K562 (cell line): Measurements from ENCODE around the gene BOLA1. TPM values are rescaled to one million over a fixed set of nuclear protein-coding genes. Genes with fewer than 3 reads are reported as not detected.

Source experiments
- BCL6 ChIP-seq: fragments of 250-450 bp; sonication (Bioruptor Pico); IDR thresholded peaks from 2 replicates; pipeline ENCODE4 v1.4.0; 2020
- CHCHD3 ChIP-seq: fragments of 250-450 bp; sonication (Bioruptor Pico); IDR thresholded peaks from 2 replicates; pipeline ENCODE4 v2.1.2; 2022; ENCODE audit warnings: mild to moderate bottlenecking
- CHD1 ChIP-seq: fragments of 200-600 bp; sonication (generic); IDR thresholded peaks from one replicate; pipeline ENCODE4 v1.6.1; 2012; ENCODE audit warnings: mild to moderate bottlenecking, moderate library complexity, low read length, inconsistent platforms
- ERF ChIP-seq: fragments of 450-650 bp; formaldehyde crosslinking; IDR thresholded peaks from 2 replicates; pipeline ENCODE4 v1.4.0; 2020; ENCODE audit warnings: mild to moderate bottlenecking, mixed read lengths
- GABPA ChIP-seq: fragments of 200-800 bp; sonication (Bioruptor generic); conservative IDR thresholded peaks from 2 replicates; pipeline ENCODE4 v1.6.1; 2016; ENCODE audit warnings: low read depth, missing genetic modification characterization, missing compliant biosample characterization
- MCM3 ChIP-seq: fragments of 450-650 bp; IDR thresholded peaks from 2 replicates; pipeline ENCODE4 v1.6.1; 2016
- MEIS2 ChIP-seq: fragments of 450-650 bp; IDR thresholded peaks from 2 replicates; pipeline ENCODE4 v1.6.1; 2014; ENCODE audit warnings: mild to moderate bottlenecking; ENCODE audit not compliant: partially characterized antibody
- MXD1 ChIP-seq: fragments of 250-450 bp; sonication (Bioruptor Pico); IDR thresholded peaks from 2 replicates; pipeline ENCODE4 v1.8.0; 2021; ENCODE audit warnings: borderline replicate concordance, mild to moderate bottlenecking, moderate library complexity; ENCODE audit not compliant: poor library complexity, severe bottlenecking
- NKRF ChIP-seq: fragments of 450-650 bp; IDR thresholded peaks from 2 replicates; pipeline ENCODE4 v1.6.1; 2016; ENCODE audit warnings: borderline replicate concordance
- SMAD2 ChIP-seq: fragments of 150-350 bp; IDR thresholded peaks from 2 replicates; pipeline ENCODE4 v1.6.1; 2014; ENCODE audit warnings: low read depth, mild to moderate bottlenecking, low read length
- SNAPC5 ChIP-seq: fragments of 250-450 bp; sonication (Bioruptor Pico); IDR thresholded peaks from 2 replicates; pipeline ENCODE4 v1.8.0; 2021; ENCODE audit warnings: moderate library complexity, mild to moderate bottlenecking, inconsistent platforms
- TCF7L2 ChIP-seq: fragments of 150-350 bp; IDR thresholded peaks from 2 replicates; pipeline ENCODE4 v1.6.1; 2016; ENCODE audit warnings: low read depth, mild to moderate bottlenecking, low read length, moderate library complexity
- TFAM ChIP-seq: fragments of 250-450 bp; sonication (Bioruptor Pico); conservative IDR thresholded peaks from 2 replicates; pipeline ENCODE4 v1.5.0; 2021; ENCODE audit warnings: mild to moderate bottlenecking, moderate library complexity
- ZBTB5 ChIP-seq: fragments of 450-650 bp; IDR thresholded peaks from 2 replicates; pipeline ENCODE4 v1.6.1; 2017; ENCODE audit warnings: antibody characterized with exemption
- ZMIZ1 ChIP-seq, 2 experiments: fragments of 150-350 bp in 1 of 2; IDR thresholded peaks; 2 replicates each; pipeline ENCODE4 v1.6.1; 2012 to 2016; ENCODE audit warnings: low read depth in 2 of 2, low read length in 2 of 2, mild to moderate bottlenecking in 1 of 2, moderate library complexity in 1 of 2
- ZNF282 ChIP-seq: sonication (generic); formaldehyde crosslinking; IDR thresholded peaks from 2 replicates; pipeline ENCODE4 v1.8.1; 2023; ENCODE audit warnings: missing genetic modification reagents
- ZNF316 ChIP-seq: fragments of 450-650 bp; IDR thresholded peaks from 2 replicates; pipeline ENCODE4 v1.6.1; 2016
- ZNF431 ChIP-seq: sonication (generic); formaldehyde crosslinking; IDR thresholded peaks from 2 replicates; pipeline ENCODE4 v1.8.0; 2022; ENCODE audit warnings: mild to moderate bottlenecking, missing genetic modification reagents
- ZNF699 ChIP-seq: fragments of 250-450 bp; sonication (Bioruptor Pico); IDR thresholded peaks from 2 replicates; pipeline ENCODE4 v1.8.0; 2021; ENCODE audit warnings: mild to moderate bottlenecking, moderate library complexity; ENCODE audit not compliant: insufficient replicate concordance
- ZNF717 ChIP-seq: fragments of 250-450 bp; sonication (Bioruptor Pico); IDR thresholded peaks from 2 replicates; pipeline ENCODE4 v1.5.0; 2021
- ZSCAN32 ChIP-seq: fragments of 450-650 bp; formaldehyde crosslinking; IDR thresholded peaks from 2 replicates; pipeline ENCODE4 v1.4.0; 2020; ENCODE audit warnings: mild to moderate bottlenecking, moderate library complexity
- polyA plus RNA-seq, 8 experiments: library from polyadenylated mRNA; depleted of rRNA in 4 of 8; stranded (reverse) in 5 of 8; unstranded in 3 of 8; fragments of >200 nt; fragmentation: Nextera tagmentation in 2 of 8; fragmentation: Illumina TruSeq in 1 of 8; extraction: Ambion mirVana in 2 of 8; extraction: Trizol in 1 of 8; gene quantifications; 2 replicates each; pipeline versions ENCODE4 v1.2.1 to v1.2.3, GENCODE V29; 2011 to 2014; ENCODE audit warnings: inconsistent platforms in 1 of 8, missing spikeins in 1 of 8
- total RNA-seq, 7 experiments: library from RNA; depleted of rRNA in 6 of 7; stranded (reverse); fragments of >200 nt in 6 of 7; fragmentation: Illumina TruSeq in 2 of 7; extraction: Trizol in 2 of 7; gene quantifications; 2 replicates each; pipeline versions ENCODE4 v1.2.1 to v1.2.3, GENCODE V29; 2011 to 2021; ENCODE audit warnings: low replicate concordance in 1 of 7

Gene BOLA1
- total and polyA plus RNA-seq, 9 of the 15 experiments (the other 6 are each of a cell fraction or from before 2014, with no cell fraction given): 0.18 to 1.2 (median 0.40) TPM; not detected in 2

- peak in 1 of 2 experiments; percentile 84; a peak in 2 of 4 replicates for TF ChIP-seq ZMIZ1 (IDR thresholded peaks at IDR 0.05; ENCODE audit: low read depth in 2 of 2, low read length in 2 of 2)
- peak; percentile 40 for TF ChIP-seq ZBTB5
- no peak for TF ChIP-seq ZNF316
- TF ChIP-seq CHD1: peak; percentile 93
- peak; percentile 70; the same call in 1 of the 2 replicates for TF ChIP-seq ERF (CRISPR knock-in tag)
- TF ChIP-seq GABPA (tag): no peak
- TF ChIP-seq ZNF699 (CRISPR knock-in tag): no peak
- TF ChIP-seq BCL6 (CRISPR knock-in tag): no peak
- no peak for TF ChIP-seq SMAD2
- TF ChIP-seq SNAPC5 (CRISPR knock-in tag): no peak
- TF ChIP-seq MXD1 (CRISPR knock-in tag): no peak
- TF ChIP-seq MEIS2: no peak
- TF ChIP-seq NKRF: peak; percentile 29; the same call in 1 of the 2 replicates
- 0 out of 2 replicates have a peak, but pooled peaks have one; percentile 64 for TF ChIP-seq ZNF282 (CRISPR knock-in tag)
- no peak; the same call in 1 of the 2 replicates for TF ChIP-seq ZNF431 (CRISPR knock-in tag)
- TF ChIP-seq CHCHD3 (CRISPR knock-in tag): peak; percentile 95; the same call in 1 of the 2 replicates
- TF ChIP-seq ZSCAN32 (CRISPR knock-in tag): no peak
- TF ChIP-seq MCM3: no peak
- no peak for TF ChIP-seq TFAM (CRISPR knock-in tag)
- no peak for TF ChIP-seq TCF7L2
- TF ChIP-seq ZNF717 (CRISPR knock-in tag): peak; percentile 36; the same call in 1 of the 2 replicates
Observed at GRCh38 chr1:149886396-149887195, 12.8 kb upstream of the BOLA1 start (continued).
